Activated CD4-positive, alpha-beta T cell treated with anti-CD3 and anti-CD28 coated beads, Interleukin-2, Interleukin-6, amounts not matched to agents 100 ng/mL and 50 ng/mL, durations not matched to agents 16 hours and 8 hours (primary cell): ENCODE measurements around the gene PLS3.
A peak's percentile ranks its signal among the peaks of the same experiment; 100 is the strongest.
"Not testable (repeated sequence)": the region's sequence is repeated elsewhere in the genome, so short reads cannot be mapped to it uniquely, and the experiment has no call there.

Experiments
- DNase-seq: peaks from one replicate; pipeline ENCODE4 v3.0.0-alpha.2; 2020

Gene PLS3, protein sequence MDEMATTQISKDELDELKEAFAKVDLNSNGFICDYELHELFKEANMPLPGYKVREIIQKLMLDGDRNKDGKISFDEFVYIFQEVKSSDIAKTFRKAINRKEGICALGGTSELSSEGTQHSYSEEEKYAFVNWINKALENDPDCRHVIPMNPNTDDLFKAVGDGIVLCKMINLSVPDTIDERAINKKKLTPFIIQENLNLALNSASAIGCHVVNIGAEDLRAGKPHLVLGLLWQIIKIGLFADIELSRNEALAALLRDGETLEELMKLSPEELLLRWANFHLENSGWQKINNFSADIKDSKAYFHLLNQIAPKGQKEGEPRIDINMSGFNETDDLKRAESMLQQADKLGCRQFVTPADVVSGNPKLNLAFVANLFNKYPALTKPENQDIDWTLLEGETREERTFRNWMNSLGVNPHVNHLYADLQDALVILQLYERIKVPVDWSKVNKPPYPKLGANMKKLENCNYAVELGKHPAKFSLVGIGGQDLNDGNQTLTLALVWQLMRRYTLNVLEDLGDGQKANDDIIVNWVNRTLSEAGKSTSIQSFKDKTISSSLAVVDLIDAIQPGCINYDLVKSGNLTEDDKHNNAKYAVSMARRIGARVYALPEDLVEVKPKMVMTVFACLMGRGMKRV

DNA sequence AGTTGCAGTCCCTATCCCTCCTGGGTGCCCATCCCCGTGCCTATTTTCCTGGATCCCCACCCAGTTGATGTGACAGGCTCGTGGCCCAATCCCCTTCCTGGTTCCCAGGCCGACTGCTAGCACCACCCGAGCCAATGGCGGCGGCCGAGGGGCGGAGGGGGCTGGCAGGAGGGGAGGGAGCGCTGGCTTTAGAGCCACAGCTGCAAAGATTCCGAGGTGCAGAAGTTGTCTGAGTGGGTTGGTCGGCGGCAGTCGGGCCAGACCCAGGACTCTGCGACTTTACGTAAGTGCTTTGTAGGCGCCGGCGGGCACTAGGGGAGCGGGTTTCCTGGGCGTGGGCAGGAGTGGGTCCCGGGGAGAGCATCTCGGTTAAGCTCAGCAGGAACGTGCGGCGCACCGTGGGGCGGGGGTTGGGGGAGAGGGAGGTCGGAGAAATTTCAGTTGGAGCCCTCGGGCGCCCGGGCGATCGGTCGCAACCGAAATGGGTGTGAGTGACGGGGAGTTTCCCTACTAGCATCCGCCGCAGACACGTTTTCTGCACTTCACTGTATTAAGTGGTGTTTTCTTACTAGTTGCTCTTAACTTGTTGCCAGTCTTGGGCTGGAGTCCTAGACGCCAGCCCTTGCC, at the start of gene PLS3:
Gene PLS3 (plus strand): TSS at position 197 of the 627 bp plus-strand sequence. CDS start 49,077 bp downstream, outside the sequence.
- peak; percentile 43 for DNase-seq

DNA sequence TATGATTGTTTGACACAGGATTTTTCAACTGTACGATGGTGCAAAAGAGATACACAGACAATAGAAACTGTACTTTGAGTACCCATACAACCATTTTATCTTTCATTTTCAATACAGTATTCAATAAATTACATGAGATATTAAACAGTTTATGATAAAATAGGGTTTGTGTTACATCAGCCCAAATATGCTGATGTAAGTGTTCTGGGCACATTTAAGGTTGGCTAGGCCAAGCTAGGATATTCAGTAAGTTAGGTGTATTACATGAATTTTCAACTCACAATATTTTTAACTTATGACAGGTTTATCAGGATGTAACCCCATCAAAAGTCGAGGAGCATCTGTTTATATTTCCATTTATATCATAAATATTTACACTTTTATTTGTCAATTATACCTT, 42.9 kb upstream of the PLS3 start:
- DNase-seq = no peak

DNA sequence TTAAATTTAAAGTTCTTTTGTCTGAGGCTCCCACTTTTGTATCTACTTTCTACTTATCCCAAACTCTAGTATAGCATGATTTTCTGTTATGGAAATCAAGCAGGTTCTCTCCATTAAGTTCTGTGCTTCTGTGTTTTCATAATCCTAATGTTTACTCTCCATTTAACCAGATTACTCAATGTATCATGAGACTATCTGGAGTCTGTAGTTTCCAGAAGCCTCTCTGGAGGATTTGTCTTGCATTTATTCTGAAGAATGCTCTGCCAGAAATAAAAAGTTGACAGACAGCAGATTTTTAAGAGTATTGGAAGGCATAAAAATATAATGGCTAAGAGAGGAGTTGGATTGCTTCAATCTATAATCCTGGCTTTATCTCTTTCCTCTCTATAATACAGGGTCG, 39.2 kb upstream of the PLS3 start:
- no peak for DNase-seq

DNA sequence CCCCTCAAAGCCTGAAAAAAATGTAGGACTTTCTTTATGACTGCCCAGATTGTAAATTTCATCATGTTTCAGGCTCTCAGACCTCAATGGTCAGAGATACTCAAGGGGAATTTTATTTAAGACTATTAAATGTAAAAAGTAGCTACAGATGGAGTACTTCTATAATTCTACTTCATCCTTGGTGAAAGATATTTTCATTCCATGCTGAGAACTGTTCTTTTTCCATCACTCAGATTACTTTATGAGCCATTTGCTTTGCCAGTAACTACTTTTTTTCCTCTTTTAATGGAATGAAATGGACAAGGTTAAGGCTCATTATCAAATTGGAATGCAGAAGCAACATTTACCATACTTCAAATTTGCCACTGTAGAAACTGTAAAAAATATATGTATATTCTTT, 38.0 kb upstream of the PLS3 start:
- no peak for DNase-seq

DNA sequence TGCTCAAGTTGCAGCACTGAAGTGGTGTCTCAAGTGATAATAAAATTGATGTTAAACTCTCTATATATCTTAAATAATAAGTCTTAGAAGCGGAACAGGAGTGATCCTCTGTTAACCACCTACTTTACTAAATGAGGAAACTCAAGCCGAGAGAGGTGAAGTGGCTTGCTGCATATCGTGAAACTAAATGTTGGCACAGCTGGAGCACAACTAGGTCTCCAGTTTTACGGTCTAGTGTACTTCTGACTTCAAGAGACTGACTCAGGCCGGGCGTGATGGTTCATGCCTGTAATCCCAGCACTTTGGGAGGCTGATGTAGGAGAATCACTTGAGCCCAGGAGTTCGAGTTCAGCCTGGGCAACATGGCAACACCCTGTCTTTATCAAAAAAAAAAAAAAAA, 35.5 kb upstream of the PLS3 start:
- no peak for DNase-seq

DNA sequence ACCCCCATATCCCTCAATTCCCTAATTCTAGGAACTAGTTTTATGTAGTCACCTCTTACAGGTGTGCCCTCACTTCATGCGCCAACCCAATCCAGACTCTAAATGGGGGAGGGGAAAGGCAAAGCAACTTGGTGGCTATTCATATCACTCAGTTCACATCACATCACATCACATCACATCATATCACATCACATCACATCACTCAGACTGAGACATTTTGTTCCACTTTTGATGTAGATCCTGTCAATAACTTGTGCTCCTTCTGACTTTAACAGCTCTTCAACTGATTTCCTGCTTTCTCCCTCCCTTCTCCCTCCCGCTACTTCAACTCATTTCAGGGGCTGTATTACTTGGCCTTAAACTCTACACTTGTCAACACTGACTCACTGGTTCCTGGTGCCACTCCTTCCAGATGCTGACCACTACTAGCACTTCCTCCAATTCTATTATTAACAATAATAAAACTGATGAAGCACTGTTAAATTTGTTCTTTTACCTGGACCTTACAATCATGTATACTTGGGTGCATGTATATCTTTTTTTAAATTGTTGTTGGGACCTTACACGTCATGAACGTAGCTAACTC, 29.1 kb upstream of the PLS3 start:
- no peak for DNase-seq

DNA sequence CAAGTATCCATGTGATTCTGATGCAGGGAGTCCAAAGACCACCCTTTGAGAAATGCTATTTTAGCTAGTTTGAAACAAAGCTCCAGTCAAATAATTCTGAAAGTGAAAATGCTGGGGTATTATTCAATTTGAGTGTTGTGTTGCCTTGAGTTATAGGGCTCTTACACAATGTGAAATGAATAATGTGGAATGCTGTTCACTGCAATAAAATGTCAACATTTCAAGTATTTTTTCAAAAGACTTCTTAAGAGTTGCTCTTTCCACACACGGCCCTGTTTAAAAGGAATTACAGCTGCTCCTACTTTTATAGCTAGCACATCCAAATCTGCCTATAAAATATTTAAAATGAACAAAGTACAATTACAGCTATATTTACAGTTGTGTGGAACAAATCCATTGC, 27.5 kb upstream of the PLS3 start:
- no peak for DNase-seq

DNA sequence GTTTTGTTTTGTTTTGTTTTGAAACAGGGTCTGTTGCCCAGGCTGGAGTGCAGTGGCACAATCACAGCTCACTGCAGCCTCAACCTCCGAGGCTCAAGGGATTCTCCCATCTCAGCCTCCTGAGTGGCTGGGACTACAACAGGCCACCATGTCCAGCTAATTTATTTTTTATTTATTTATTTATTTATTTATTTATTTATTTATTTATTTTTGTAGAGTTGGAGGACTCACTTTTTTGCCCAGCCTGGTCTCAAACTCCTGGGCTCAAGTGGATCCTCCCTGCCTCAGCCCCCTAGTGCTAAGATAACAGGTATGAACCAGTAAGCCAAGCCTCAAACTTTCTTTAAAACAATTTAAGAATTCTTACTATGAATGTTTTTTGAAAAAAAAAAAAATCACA, 26.6 kb upstream of the PLS3 start:
- no peak for DNase-seq

DNA sequence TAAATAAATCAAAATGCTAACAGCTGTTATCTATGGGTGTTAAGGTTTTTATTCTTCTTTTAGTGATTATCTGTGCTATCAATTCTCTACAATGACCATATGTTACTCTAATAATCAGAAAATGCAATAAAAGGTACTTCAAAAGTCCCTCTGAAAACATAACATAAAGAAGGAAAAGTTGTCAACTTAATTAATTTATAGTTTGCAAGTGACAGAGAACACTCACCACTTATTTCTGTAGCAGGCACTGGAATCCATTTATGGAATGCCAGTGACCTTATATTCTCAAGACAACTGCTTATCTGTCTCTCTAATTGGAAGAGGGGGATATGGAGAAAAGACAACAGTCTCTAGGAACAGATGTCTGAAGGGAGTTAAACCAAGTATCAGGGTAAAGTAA, 25.6 kb upstream of the PLS3 start:
- DNase-seq = no peak

DNA sequence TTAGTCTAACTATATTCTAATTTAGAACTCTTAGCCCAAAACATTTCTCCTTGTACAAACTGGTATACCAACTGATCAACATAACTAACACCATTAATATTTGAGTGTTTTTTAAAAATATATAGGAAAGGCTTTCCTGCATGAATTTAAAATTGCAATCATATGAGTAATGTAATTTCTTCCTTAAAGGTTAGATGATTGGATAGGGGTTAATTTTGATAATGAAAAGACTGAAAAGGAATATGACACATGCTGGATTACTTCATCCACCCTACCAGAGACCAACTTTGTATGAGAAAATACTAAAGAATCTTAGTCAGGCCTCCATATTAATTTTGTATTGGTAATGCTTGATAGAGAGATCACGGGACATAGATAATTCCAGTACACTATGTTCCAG, 25.1 kb upstream of the PLS3 start:
- no peak for DNase-seq

DNA sequence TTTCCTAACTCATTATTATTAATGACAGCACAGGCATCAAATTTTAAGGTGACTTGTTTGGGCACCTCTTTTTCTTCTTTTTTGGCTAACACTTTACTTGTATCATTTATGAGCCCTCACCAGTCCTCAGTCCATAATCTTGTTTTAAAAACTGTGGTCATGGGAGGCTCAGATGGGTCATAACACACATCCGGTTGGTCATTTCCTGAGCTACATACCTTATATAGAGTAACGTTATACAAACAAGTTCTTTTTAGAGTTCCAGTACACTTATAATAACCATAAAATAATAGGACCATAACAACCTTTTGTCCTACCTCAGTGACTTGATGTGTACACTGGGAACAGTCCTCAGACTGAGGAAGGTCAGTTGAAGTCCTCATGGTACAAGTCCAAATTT, 21.1 kb upstream of the PLS3 start:
- DNase-seq = no peak

DNA sequence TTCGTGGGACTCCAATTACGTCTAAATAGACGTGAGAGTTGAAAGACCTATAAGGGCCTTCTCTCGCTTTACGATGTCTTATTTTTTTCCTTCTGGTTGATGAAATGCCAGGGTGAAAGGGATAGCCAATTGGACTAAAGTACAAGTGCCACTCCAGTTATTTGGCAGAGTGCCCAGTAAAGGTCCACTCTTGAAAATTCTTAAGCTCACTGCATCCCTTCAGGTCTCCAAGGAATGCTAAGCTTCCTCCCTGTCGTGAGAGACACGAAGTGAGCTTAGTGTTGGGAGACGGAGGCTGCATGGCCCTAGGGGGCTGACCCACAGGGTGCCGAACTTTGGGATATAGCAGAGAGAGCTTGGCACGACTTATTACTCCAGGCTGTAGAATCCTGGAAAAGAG, 19.9 kb upstream of the PLS3 start:
- not testable (repeated sequence) for DNase-seq

DNA sequence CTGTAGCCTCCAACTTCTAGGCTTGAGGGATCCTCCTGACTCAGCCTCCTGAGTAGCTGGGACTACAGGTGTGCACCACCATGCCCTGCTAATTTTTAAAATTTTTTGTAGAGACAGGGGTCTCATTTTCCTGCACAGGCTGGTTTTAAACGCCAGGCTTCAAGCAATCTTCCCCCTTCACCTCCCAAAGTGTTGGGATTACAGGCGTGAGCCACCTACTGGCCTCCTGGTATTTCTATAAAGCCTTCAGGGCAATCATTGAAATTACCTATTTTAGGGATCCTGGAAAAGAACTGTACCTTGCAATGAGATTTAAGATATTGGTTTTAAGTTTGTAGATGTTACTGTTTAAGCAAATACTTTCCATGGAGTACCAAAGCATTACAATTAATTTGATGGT, 13.5 kb upstream of the PLS3 start:
- no peak for DNase-seq

DNA sequence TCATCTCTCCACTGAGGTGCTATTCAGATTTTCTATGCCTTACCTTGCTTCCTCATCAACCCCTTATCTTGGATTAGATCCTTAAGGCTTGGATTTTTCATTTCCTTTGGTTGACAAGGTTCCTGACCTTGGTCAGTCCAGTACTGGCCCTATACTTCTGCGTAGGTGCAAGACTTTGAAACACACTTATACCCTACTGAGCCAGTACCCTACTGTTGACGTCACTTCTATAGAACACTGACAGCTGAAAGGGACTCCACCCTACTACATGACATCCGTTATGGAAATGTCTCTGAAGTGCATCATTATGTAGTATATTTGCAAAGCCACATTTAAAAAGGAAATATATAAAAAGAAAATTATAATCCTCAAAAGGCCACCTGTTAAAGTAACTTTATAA, 12.0 kb upstream of the PLS3 start:
- no peak for DNase-seq

DNA sequence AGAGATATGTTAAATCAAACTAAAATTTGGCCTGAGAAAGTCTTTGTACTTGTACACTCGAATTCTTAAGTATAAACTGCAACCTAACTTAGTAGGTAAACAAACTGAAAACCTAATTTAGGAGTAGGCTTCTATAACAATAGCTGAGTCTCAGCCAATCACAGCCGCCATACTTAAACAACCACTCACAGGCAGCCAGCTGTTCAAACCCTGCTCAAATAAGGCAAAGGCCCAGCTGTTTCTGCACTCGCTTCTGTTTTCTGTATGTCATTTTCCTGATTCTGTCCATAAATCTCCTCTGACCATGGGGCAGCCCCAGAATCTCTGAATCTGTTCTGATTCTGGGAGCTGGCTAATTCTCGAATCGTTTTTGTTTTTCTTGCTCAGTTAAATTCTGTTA, 7.8 kb upstream of the PLS3 start:
- DNase-seq = no peak

DNA sequence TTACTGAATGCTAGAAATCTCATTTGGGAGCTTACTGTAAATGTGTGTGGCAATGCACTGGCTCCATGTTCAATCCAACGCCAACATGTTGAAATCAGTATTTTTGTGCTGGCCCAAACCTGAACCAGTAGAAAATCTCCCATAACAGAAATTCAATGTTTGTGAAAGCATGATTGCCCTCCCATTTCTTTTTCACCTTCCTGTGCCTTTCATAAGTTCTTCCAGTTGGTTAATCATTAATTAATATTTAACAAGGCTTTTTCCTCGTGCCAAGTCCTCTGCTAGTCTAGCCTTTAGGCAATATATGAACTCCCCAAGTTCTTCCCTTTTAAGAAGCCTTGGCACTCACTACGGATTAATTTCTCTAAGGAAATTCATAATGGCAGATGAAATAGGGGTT, 1.3 kb upstream of the PLS3 start:
- DNase-seq = no peak

DNA sequence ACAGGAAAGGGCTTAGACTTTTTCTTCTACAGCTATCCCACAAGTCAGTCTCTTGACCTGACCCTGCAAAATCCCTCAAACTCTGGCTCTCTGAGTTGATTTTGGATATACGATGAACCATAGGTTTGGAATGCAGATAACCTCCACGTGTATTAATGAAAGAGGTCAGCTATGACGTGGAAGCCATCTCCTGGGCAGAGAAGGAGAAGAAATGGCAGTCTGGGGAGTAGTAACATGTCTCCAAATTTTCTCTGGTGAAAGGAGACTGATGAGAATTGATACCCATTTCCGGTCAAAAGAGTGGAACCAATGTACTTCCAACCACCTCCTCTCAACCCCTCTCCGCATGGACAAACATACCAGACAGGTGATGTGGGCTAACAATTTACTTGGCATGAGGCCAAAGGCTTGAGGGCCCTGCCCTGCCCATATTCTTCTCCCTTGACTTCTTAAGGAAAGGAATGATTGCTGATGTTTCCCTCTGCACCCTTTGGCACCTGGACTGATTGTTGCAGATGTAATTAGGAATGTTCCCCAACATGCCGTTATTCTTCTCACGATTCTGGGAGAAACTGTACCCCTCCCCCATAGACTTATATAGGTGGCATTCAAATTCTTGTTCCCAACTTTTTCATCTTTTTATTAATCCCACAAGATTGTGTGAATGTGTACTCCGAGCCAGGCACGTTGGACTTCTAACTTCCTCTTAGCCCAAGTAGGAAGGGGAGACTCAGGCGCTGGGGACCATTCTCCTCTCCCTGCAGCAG, 580 bp upstream of the PLS3 start:
- no peak for DNase-seq

DNA sequence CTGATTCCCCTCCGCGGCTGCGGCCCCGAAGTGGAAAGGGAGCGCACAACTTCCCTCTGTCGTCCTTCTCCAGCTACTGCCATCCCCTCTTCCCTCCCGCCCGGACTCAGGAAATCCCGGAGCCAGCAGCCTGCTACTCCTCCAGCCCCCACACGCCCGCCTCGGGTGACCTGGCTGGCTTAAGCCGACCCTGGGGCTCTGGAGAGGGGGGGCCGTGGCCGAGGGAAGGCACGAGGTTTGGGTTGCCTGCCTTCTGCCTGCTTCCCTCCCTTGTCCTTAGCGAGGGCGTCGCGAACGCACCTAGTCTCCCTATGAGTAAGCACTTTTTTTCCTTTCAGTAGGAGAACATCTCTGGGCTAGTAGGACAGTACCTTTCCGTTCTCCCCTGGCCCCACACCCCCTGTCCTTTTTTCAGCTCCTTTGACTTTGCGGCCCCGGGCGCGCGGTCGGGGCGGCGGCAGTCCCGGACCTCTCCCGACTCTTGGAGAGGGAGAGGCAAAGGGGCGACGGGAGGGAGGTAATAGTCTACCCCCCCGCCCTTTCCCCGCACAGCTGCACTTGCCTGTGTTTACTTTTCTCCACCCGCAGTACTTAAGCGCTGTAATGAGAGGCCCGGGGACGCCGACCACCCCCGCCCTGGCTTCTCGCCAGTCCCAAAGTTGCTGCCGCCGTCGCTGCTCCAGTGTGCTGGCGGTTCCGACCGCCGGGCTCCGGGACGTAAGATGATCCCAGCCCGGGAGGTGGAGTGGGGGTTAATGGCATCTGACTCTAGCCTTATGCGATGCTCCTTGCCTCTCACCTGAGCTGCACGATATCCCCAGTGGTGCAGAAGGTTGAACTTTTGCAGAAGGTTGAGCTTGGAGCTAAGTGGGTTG, 868 bp downstream of the PLS3 start:
- no peak for DNase-seq

DNA sequence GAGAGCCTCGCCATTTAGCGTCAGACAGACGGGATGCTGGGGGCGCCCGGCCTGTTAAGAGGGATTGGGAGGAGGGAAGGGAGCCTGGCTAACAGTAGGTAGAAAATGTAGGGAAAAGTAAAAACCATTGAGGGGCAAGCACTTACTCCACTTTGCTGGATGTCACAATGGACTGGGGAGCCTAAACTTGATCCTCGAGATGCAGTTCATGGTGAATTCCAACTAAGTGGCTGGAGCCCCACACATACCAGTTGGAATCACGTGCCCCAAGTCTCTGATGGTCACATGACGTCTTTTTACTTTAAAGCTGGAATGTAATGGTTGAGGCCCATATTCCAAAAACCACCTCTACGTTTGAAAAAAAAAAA, 1.5 kb downstream of the PLS3 start:
- no peak for DNase-seq

DNA sequence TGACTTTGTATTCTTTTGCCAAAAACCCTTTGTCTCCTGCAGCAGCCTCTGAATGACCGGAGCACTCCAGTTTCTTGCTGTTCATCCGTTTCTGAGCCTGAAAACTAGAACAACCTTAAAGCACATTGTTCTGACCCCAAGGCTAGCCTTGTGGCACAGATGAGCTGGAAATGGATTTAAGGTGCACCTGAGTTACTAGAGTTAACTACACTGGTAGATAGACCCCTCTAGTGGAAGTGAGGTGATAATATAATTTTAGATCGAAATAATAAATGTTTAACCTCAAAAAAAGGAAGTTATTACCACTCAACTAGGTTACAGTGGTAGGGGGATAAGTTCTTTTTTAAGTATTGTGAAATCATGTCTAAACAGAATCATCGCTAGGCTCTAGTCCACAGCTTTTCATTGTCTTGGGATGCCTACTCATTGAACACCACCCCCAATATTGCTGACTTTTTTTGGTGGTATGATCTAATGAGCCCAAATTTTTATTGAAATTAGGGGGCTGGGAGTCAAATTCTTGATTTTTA, 2.7 kb downstream of the PLS3 start:
- DNase-seq = no peak

DNA sequence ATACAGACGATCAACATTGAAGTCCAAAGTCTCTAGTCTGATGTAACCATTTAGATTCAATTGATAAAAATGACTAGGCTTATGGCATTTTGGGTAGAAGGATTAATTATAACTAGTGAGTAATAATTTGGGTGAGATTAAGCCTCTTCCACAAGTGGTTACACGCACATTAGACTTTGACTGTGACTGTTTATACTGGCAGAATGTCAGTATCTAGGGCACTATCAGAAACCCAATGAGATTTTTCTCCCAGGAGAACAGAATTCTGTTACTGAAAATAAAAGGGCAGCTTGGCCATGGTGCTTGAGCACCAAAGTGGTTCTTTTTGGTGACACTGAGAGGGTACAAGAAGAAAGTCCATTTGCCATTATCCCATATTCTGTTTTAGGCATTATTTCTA, 3.3 kb downstream of the PLS3 start:
- DNase-seq = no peak

DNA sequence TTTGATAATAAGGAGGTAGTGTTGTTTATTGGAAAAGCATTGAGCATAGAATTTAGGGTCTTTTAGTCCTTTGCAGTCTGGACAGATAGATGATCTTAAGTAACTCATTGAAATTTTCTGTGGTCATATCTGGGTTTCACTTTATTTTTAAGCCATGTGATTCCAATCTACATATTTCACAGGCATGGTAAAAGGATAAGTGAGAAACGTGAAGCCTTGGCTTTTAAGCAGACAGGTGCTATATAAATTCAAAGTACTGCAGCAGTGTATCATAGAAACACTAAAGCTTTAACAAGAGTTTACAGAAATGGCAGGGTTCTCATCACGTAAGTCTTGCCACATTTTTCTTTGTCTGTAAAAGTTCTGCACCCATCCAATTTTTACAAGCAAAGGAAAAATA, 4.9 kb downstream of the PLS3 start:
- no peak for DNase-seq
